ENCODE data around the gene RIN1.

DNA sequence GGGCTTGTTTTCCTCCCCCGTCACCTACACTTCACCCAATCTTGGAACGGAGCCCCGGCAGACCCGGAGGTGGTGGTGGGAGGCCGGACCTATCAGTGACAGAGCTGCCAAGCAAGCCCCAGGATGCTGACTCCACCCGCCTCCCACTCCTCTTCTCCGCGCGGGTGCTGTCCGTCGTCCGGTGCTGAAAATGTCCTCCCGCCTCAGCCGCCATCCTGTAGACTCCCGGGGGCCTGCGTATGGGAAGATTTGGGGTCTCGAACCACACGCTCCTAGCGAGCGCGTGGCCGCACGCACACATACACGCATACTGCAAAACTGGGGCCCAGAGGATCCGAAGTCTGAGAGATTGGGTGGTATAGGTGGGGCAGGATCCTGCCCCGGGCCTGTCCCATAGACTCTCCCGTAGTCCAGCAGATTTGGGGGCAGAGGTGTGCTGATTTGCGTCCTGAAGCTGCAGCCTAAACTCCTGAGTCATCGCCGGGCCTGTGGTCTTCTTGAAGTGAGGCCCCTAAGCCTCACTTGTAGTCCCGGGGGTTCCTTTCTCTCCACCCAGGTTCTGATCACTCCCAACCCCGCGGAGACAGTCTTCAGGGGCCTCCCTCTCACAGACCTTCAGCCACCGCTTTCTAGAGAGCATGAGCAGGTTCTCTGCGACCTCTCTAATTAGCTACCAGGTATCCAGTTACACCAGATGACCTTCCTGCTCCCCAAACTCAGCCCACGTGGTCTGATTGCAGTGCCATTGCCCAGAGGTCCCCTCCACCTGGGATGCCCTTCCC lies 46.5 kb downstream of the RIN1 start:
- TF ChIP-seq EP300 (IDR thresholded peaks at IDR 0.05) (no peak), POLR2A (IDR thresholded peaks at IDR 0.05) (no peak), POLR2AphosphoS5 (IDR thresholded peaks at IDR 0.05) (no peak)
- TF ChIP-seq, protein P1, sequence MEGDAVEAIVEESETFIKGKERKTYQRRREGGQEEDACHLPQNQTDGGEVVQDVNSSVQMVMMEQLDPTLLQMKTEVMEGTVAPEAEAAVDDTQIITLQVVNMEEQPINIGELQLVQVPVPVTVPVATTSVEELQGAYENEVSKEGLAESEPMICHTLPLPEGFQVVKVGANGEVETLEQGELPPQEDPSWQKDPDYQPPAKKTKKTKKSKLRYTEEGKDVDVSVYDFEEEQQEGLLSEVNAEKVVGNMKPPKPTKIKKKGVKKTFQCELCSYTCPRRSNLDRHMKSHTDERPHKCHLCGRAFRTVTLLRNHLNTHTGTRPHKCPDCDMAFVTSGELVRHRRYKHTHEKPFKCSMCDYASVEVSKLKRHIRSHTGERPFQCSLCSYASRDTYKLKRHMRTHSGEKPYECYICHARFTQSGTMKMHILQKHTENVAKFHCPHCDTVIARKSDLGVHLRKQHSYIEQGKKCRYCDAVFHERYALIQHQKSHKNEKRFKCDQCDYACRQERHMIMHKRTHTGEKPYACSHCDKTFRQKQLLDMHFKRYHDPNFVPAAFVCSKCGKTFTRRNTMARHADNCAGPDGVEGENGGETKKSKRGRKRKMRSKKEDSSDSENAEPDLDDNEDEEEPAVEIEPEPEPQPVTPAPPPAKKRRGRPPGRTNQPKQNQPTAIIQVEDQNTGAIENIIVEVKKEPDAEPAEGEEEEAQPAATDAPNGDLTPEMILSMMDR (IDR thresholded peaks at IDR 0.05) = no peak
